T-cell (primary cell): ENCODE data around the gene SLC66A2. TPM values are rescaled to one million over a fixed set of nuclear protein-coding genes. Genes with fewer than 3 reads are reported as not detected.
A peak's percentile ranks its signal among the peaks of the same experiment; 100 is the strongest.
"Not testable (repeated sequence)": the region's sequence is repeated elsewhere in the genome, so short reads cannot be mapped to it uniquely, and the experiment has no call there.

Experiments
- ATAC-seq, 4 experiments: fragments of 200-7000 bp in 3 of 4; fragments of 150-1000 bp in 1 of 4; cut with Tn5 transposase; replicated peaks in 1 of 4; 1 replicate in 3 of 4; 2 replicates in 1 of 4; pipeline ENCODE4 v1.10.0; 2021; ENCODE audit warnings: moderate library complexity in 3 of 4, mild to moderate bottlenecking in 2 of 4, moderate number of reproducible peaks in 1 of 4
- CTCF ChIA-PET, 2 donors: fragments of 300-600 bp; sonication (Branson Sonifier 250); formaldehyde crosslinking; loops; one replicate each; lab custom pipeline; 2022; ENCODE audit warnings: antibody characterized with exemption in 2 of 2; lab: Charles Lee
- POLR2A ChIA-PET, 2 donors: fragments of 300-600 bp; sonication (Branson Sonifier 250); formaldehyde crosslinking; loops; one replicate each; lab custom pipeline; 2022; ENCODE audit warnings: antibody characterized with exemption in 2 of 2; lab: Charles Lee
- DNase-seq, 35 experiments: peaks; one replicate each; pipeline versions ENCODE4 v3.0.0 to v3.0.0-alpha.2; 2013 to 2023
- H3K27ac ChIP-seq: one replicate; pipeline ENCODE4 v1.5.1; 2013; ENCODE audit warnings: low read length
- H3K27me3 ChIP-seq, 2 experiments: replicated peaks in 1 of 2; 1 replicate in 1 of 2; 2 replicates in 1 of 2; pipeline versions ENCODE4 v1.6.1 to v1.7.0; 2013; ENCODE audit warnings: low read length in 1 of 2, mixed read lengths in 1 of 2; ENCODE audit not compliant: control insufficient read depth in 2 of 2, insufficient read depth in 2 of 2; ENCODE audit errors: extremely low read depth in 1 of 2
- H3K36me3 ChIP-seq, 2 donors: 1 replicate in 1 of 2; 2 replicates in 1 of 2; pipeline versions ENCODE4 v1.6.1 to v1.7.0; 2013; ENCODE audit warnings: low read length in 1 of 2; ENCODE audit not compliant: control insufficient read depth in 2 of 2, insufficient read depth in 1 of 2; ENCODE audit errors: extremely low read depth in 1 of 2
- H3K4me1 ChIP-seq, 2 experiments: 1 replicate in 1 of 2; 2 replicates in 1 of 2; pipeline versions ENCODE4 v1.6.1 to v1.7.0; 2013; ENCODE audit warnings: low read length in 2 of 2, mixed read lengths in 1 of 2; ENCODE audit not compliant: insufficient read depth in 2 of 2, control insufficient read depth in 1 of 2; ENCODE audit errors: extremely low read depth in 1 of 2
- H3K4me3 ChIP-seq, 2 donors: 1 replicate in 1 of 2; 2 replicates in 1 of 2; pipeline versions ENCODE4 v1.5.1 to v1.7.0; 2013; ENCODE audit warnings: mild to moderate bottlenecking in 2 of 2, low read length in 1 of 2, moderate library complexity in 1 of 2; ENCODE audit not compliant: control insufficient read depth in 1 of 2; ENCODE audit errors: extremely low read depth in 1 of 2
- H3K9me3 ChIP-seq: 2 replicates; pipeline ENCODE4 v1.7.0; 2013
- H3K27ac Mint-ChIP-seq, 2 donors: one replicate each; pipeline ENCODE4 v1.8.0; 2020 to 2021; ENCODE audit warnings: mild to moderate bottlenecking in 2 of 2, mixed read lengths in 2 of 2
- H3K27me3 Mint-ChIP-seq, 2 donors: one replicate each; pipeline ENCODE4 v1.8.0; 2021 to 2022; ENCODE audit warnings: mixed read lengths in 2 of 2
- H3K36me3 Mint-ChIP-seq: one replicate; pipeline ENCODE4 v1.8.0; 2021; ENCODE audit warnings: mixed read lengths
- H3K4me1 Mint-ChIP-seq, 3 donors: one replicate each; pipeline ENCODE4 v1.8.0; 2020 to 2022; ENCODE audit warnings: mixed read lengths in 3 of 3, mild to moderate bottlenecking in 1 of 3
- H3K4me3 Mint-ChIP-seq, 3 donors: one replicate each; pipeline ENCODE4 v1.8.0; 2020 to 2022; ENCODE audit warnings: mild to moderate bottlenecking in 3 of 3, mixed read lengths in 3 of 3, moderate library complexity in 3 of 3
- H3K9me3 Mint-ChIP-seq, 3 donors: one replicate each; pipeline ENCODE4 v1.8.0; 2020 to 2022; ENCODE audit warnings: mixed read lengths in 3 of 3
- WGBS: methylation state at CpG from one replicate; pipeline ENCODE4 v1.1.5; 2013; ENCODE audit warnings: missing lambda C conversion rate; ENCODE audit not compliant: insufficient coverage; 5-methylcytosine and 5-hydroxymethylcytosine counted together
- total RNA-seq, 35 experiments: library from RNA in 6 of 35; stranded (reverse) in 6 of 35; fragments of 120-200 nt in 1 of 35; gene quantifications; one replicate each; pipeline versions ENCODE4 v1.2.1 to v1.2.4 and lab custom pipeline; 2013 to 2026

Gene SLC66A2
- total RNA-seq (10 to 100 TPM; 28.4 to 66.5 (median 37.6) TPM), total RNA-seq (lab: John Stamatoyannopoulos, UW) (27.7 to 67.1 (median 39.8) reads per million in 29 experiments)
- total RNA-seq (2013), result 15.5 TPM

DNA sequence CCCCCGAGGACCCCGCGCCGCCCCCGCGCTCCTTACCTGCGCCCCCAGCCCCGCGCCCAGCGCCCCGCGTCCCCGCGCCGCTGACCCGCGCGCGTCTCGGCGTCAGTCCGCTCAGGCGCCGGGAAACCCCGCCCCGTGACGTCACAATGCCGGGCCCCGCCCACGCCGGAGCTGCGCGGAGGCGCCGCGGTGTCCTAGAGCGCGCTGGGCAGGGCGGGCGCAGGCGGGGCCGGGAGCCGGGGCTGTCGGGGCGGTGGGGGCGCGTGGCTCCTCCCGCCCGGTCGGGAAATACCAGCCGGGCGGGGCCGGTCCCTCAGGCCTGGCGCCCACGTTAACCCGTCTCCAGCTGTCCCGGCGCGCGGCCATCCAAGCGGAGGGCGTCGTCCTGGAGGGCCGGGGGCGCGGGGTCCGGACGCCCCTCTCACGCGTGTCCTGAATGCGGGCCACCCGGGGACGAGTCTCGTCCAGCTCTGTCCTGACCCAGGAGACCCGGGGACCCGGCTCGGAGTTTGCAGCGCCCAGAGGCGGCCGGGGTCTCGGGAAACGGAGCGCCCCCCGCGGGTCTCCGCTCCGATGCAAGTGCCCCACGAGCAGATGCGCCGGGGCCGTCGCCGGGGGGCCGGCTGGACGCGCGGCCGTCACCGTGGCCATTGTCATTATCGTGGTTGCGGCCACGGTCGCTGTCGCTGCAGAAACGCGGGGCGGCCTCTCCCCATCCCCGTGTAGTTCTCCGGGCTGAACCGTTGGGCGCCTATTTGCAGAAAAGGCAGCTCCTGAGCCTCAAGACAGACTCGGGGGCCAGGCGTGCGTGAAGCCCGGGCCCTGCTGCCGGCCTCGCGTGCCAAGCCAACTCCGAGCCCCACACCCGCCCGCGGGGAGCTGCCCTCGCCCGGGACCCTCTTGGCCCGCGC is at the start of gene SLC66A2:
Gene SLC66A2 (minus strand): TSS at position 109 of the 911 bp plus-strand sequence. CDS start 727 bp downstream, outside the sequence.
- Histone ChIP-seq H3K27ac (no peak within 1 kb of the TSS), H3K4me1 (peaks cover 9 to 35% of the 10 kb centered on the region in 2 experiments), H3K4me3 (peak within 1 kb of the TSS; percentile 55 to 81), H3K36me3 (peaks cover 0 to 3% of the 10 kb centered on the region in 2 donors), H3K9me3 (no peaks in the 10 kb centered on the region), H3K27me3 (no peaks in the 10 kb centered on the region)
- POLR2A ChIA-PET, result interaction anchor here in 1 of 2 donors (0.5 to 0.7 kb wide), 2 partner anchors 55 to 1312 kb away, joined by 3 to 4 read pairs; no protein-coding TSS in a partner anchor
- CTCF ChIA-PET, result interaction anchor here in 1 of 2 donors (0.6 to 0.7 kb wide), 2 partner anchors 36 to 429 kb away, joined by 4 read pairs; partner anchors contain the start of gene TXNL4A
- H3K9me3 Mint-ChIP-seq, result no peaks in the 10 kb centered on the region
- ATAC-seq (peak; percentile 93 to 94 (median 94)), DNase-seq (peak; percentile 80 to 98 (median 92))
- peaks cover 24 to 32% (median 30%) of the 10 kb centered on the region in 3 donors for H3K4me1 Mint-ChIP-seq
- H3K27me3 Mint-ChIP-seq, result no peaks in the 10 kb centered on the region
- H3K4me3 Mint-ChIP-seq, result peak within 1 kb of the TSS; percentile 83 to 86 (median 86)
- H3K36me3 Mint-ChIP-seq, result peaks cover 7% of the 10 kb centered on the region
- WGBS, result under 1% methylated on average over 120 of the region's 126 CpGs
- H3K27ac Mint-ChIP-seq, result peak within 1 kb of the TSS; percentile 48 to 65

DNA sequence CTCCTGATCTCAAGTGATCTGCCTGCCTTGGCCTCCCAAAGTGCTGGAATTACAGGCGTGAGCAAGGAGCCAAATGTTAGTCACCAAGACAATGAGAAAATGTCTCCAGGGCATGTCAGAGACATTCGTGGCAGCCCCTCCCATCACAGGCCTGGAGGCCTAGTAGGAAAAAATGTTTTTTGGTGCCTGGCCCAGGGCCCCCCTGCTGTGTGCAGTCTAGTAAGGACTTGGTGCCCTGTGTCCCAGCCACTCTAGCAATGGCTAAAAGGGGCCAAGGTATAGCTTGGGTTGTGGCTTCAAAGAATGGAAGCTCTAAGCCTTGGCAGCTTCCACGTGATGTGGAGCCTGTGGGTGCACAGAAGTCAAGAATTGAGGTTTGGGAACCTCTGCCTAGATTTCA is 49.4 kb upstream of the SLC66A2 start:
- H3K4me1 Mint-ChIP-seq, result no peaks in the 10 kb centered on the region
- H3K9me3 ChIP-seq, result no peaks in the 10 kb centered on the region
- peaks cover 8 to 13% (median 11%) of the 10 kb centered on the region in 3 donors for H3K9me3 Mint-ChIP-seq
- peaks cover 0 to 3% of the 10 kb centered on the region in 2 experiments for H3K27me3 ChIP-seq
- WGBS, result 88% methylated on average over 2 of the region's 3 CpGs
- H3K36me3 ChIP-seq, result no peaks in the 10 kb centered on the region
- H3K4me3 ChIP-seq, result no peak overlapping the region
- peaks cover 8% of the 10 kb centered on the region for H3K36me3 Mint-ChIP-seq
- DNase-seq (no peak), ATAC-seq (no peak)
- no peak overlapping the region for H3K4me3 Mint-ChIP-seq
- ChIA-PET CTCF (no interaction called here), POLR2A (no interaction called here)
- H3K4me1 ChIP-seq, result no peaks in the 10 kb centered on the region
- H3K27ac Mint-ChIP-seq, result no peak overlapping the region
- no peak overlapping the region for H3K27ac ChIP-seq
- H3K27me3 Mint-ChIP-seq, result no peaks in the 10 kb centered on the region

DNA sequence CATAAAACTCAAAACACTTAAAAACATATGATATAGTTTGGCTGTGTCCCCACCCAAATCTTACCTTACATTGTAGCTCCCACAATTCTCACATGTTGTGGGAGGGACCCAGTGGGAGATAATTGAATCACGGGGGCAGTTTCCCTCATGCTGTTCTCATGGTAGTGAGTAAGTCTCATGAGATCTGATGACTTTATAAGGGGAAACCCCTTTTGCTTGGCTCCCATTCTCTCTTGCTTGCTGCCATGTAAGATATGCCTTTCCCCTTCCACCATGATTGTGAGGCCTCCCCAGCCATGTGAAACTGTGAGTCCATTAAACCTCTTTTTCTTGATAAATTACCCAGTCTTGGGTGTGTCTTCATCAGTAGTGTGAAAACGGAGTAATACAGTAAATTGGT is 48.2 kb upstream of the SLC66A2 start:
- not testable (repeated sequence) for H3K27ac ChIP-seq, H3K4me1 Mint-ChIP-seq, ATAC-seq, H3K27me3 Mint-ChIP-seq, H3K36me3 ChIP-seq, H3K4me3 ChIP-seq, H3K4me1 ChIP-seq, DNase-seq, H3K9me3 ChIP-seq, H3K36me3 Mint-ChIP-seq, H3K27me3 ChIP-seq, H3K27ac Mint-ChIP-seq, H3K4me3 Mint-ChIP-seq
- WGBS, result 80% methylated on average over 1 of the region's 2 CpGs
- ChIA-PET POLR2A (interaction anchor here in 1 of 2 donors (0.7 kb wide), 1 partner anchor 31 kb away, joined by 14 read pairs; no protein-coding TSS in a partner anchor), CTCF (interaction anchor here in 1 of 2 donors (0.6 kb wide), 1 partner anchor 10 kb away, joined by 3 read pairs; no protein-coding TSS in a partner anchor)
- H3K9me3 Mint-ChIP-seq, result peaks cover 8 to 13% (median 11%) of the 10 kb centered on the region in 3 donors

DNA sequence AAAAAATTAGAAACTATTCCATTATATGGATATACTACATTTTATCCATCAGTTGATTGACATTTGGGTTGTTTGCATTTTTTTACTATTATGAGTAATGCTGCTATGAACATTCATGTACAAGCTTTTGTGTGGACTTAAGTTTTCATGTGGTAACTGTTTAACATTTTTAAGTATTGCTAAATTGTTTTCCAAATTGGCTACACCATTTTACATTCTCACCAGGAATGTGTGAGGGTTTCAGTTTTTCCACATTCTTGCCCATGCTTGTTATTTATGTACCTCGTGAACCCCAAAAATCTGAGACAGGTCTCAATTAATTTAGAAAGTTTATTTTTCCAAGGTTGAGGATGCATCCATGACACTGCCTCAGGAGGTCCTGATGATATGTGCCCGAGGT is 40.0 kb upstream of the SLC66A2 start:
- Mint-ChIP-seq H3K27ac (no peak overlapping the region), H3K27me3 (no peaks in the 10 kb centered on the region), H3K4me1 (peaks cover 12 to 18% (median 17%) of the 10 kb centered on the region in 3 donors), H3K9me3 (no peaks in the 10 kb centered on the region), H3K4me3 (no peak overlapping the region), H3K36me3 (peaks cover 6% of the 10 kb centered on the region)
- no peak for ATAC-seq
- Histone ChIP-seq H3K27me3 (no peaks in the 10 kb centered on the region), H3K9me3 (no peaks in the 10 kb centered on the region), H3K4me1 (peaks cover 12 to 13% of the 10 kb centered on the region in 2 experiments), H3K36me3 (no peaks in the 10 kb centered on the region), H3K4me3 (no peak overlapping the region), H3K27ac (no peak overlapping the region)
- CTCF ChIA-PET, result no interaction called here
- POLR2A ChIA-PET, result no interaction called here
- WGBS, result 84% methylated on average over 2 of the region's 2 CpGs
- DNase-seq, result no peak

DNA sequence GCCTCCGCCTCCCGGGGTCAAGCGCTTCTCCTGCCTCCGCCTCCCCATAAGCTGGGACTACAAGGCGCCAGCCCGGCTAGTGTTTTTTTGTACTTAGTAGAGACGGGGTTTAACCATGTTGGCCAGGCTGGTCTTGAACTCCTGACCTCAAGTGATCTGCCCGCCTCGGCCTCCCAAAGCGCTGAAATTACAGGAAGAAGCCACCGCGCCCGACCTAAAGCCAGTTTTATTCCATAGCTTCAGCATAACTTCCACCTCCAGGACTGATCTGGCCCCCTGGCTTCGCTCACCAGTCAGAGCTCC is 37.7 kb upstream of the SLC66A2 start:
- H3K27ac ChIP-seq, result peak overlapping the region; percentile 88
- Mint-ChIP-seq H3K4me1 (peaks cover 33 to 40% (median 37%) of the 10 kb centered on the region in 3 donors), H3K36me3 (peaks cover 16% of the 10 kb centered on the region), H3K4me3 (peak overlapping the region; percentile 86 to 90 (median 89)), H3K9me3 (no peaks in the 10 kb centered on the region), H3K27me3 (no peaks in the 10 kb centered on the region), H3K27ac (peak overlapping the region; percentile 91 to 93)
- no peaks in the 10 kb centered on the region for H3K9me3 ChIP-seq
- DNase-seq, result no peak
- H3K36me3 ChIP-seq, result peaks cover 0 to 4% of the 10 kb centered on the region in 2 donors
- 71% methylated on average over 10 of the region's 14 CpGs for WGBS
- no peak for ATAC-seq
- ChIA-PET CTCF (interaction anchor here in 1 of 2 donors (0.5 to 0.7 kb wide), 2 partner anchors 10 to 919 kb away, joined by 3 read pairs; no protein-coding TSS in a partner anchor), POLR2A (interaction anchor here in 1 of 2 donors (0.6 kb wide), 1 partner anchor 507 kb away, joined by 5 read pairs; no protein-coding TSS in a partner anchor)
- peaks cover 14 to 25% of the 10 kb centered on the region in 2 experiments for H3K4me1 ChIP-seq
- peak overlapping the region; percentile 78 to 88 for H3K4me3 ChIP-seq
- H3K27me3 ChIP-seq, result no peaks in the 10 kb centered on the region
